ENCODE results near the gene ACSM6.
"Not testable (repeated sequence)": the region's sequence is repeated elsewhere in the genome, so short reads cannot be mapped to it uniquely, and the experiment has no call there.

The ACSM6 gene

DNA sequence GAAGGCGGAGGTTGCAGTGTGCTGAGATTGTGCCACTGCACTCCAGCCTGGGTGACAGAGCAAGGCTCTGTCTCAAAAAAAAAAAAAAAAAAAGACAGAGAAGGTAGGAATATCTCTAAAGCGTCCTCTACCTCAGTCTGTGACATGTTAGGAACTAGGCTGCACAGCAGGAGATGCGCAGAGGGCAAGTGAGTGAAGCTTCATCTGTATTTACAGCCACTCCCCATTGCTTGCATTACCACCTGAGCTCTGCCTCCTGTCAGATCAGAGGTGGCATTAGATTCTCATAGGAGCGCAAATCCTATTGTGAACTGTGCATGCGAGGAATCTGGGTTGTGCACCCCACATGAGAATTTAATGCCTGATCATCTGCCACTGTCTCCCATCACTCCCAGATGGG is 8.8 kb downstream of the ACSM6 start:
- H3K27me3 Mint-ChIP-seq = not testable (repeated sequence)

DNA sequence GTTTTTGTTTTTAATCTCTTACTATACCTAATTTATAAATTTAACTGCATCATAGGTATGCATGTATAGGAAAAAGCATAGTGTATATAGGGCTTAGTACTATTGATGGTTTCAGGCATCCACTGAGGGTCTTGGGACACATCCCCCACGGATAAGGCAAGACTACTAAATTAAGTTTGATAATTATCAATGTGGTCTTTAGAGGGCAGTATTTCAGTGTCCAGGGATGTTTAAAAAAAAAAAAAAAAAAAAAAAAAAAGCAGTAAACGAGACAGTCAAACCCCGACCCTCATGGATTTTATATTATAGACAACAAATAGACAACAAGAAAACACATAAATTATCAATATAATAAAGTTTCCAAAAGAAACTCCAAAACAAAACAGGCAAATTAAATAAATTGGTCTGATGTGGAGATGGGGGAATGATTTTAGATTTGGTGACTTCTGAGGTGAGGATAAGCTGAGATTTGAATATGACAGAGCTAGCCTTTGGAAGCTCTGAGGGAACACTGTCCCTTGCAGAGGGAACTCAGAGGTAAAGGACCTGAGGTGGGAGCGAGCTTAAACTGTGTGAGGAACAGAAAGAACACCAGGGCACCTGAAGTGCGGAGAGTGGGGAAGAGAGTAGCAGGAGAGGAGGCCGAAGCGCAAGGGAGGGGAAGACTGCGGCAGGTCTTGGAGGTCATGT is 14.8 kb downstream of the ACSM6 start:
- Mint-ChIP-seq H3K36me3 (peaks cover 11% of the 10 kb centered on the region), H3K27me3 (no peaks in the 10 kb centered on the region), H3K4me1 (no peaks in the 10 kb centered on the region), H3K9me3 (no peaks in the 10 kb centered on the region), H3K4me3 (no peak overlapping the region), H3K27ac (no peak overlapping the region)
- no peak for ATAC-seq

More for the DNA sequence above, 8.8 kb downstream of the ACSM6 start:
- H3K9me3 Mint-ChIP-seq, H3K4me1 Mint-ChIP-seq, H3K36me3 Mint-ChIP-seq, H3K4me3 Mint-ChIP-seq, ATAC-seq, H3K27ac Mint-ChIP-seq: not testable (repeated sequence)

DNA sequence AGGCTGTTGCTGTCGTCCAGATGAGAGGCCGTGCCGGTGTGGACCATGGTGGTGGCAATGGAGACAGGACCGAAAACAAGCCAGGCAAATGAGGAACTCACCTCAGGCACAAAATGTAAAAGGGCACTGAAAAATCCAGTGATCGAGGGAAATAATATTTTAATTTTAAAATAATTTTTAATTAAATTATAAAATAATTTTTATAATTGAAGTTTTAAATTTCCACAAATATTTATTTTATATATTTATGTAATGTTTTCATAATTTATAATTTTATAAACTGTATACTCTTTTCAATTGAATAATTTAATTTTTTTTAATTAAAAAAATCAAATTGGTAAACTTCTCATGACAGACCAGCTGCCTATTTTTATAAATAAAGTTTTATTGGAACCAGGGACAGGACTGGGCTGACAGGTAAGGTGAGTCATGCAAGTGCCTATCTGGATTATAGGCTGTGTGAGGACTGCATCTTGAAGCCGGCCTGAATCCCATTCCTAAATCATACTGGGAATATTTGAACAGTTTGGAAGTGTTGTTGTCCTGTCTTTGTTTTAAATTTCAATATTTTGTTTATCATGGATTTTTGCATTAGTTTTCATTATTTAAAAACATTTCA is 15.6 kb downstream of the ACSM6 start:
- H3K4me1 Mint-ChIP-seq = no peaks in the 10 kb centered on the region
- H3K27ac Mint-ChIP-seq = no peak overlapping the region
- H3K27me3 Mint-ChIP-seq = no peaks in the 10 kb centered on the region
- peaks cover 11% of the 10 kb centered on the region for H3K36me3 Mint-ChIP-seq
- H3K9me3 Mint-ChIP-seq = no peaks in the 10 kb centered on the region
- no peak overlapping the region for H3K4me3 Mint-ChIP-seq
- no peak for ATAC-seq

DNA sequence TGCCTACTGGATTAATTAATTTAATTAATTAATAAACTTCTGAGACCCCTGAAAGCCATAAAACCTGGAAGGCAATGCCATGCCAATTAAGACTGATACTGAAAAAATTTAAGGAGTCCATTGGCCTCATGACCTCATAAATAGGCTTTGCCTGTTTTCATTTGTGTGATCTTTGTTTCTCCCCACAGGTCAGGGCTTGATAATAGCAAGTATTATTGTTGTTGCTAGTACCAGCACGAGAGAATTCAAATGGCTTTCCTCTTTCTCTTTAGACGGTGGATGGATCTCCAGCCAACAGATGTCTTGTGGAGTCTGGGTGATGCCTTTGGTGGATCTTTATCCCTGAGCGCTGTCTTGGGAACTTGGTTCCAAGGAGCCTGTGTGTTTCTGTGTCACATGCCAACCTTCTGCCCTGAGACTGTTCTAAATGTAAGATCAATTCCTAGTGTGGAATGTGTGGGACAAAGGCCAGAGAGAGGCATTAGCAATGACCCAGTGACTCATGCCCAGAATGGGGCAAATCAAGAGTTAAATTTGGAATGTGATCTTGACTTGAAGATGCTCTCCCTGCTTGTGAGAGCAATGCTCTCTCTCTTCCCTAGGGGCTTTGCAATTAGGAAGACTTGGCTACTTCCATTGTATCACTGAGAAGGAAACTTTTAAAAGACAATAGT is 17.7 kb downstream of the ACSM6 start:
- ATAC-seq = no peak
- H3K9me3 Mint-ChIP-seq = peaks cover 4% of the 10 kb centered on the region
- no peak overlapping the region for H3K27ac Mint-ChIP-seq
- H3K27me3 Mint-ChIP-seq = no peaks in the 10 kb centered on the region
- H3K4me1 Mint-ChIP-seq = no peaks in the 10 kb centered on the region
- H3K4me3 Mint-ChIP-seq = no peak overlapping the region
- peaks cover 30% of the 10 kb centered on the region for H3K36me3 Mint-ChIP-seq

DNA sequence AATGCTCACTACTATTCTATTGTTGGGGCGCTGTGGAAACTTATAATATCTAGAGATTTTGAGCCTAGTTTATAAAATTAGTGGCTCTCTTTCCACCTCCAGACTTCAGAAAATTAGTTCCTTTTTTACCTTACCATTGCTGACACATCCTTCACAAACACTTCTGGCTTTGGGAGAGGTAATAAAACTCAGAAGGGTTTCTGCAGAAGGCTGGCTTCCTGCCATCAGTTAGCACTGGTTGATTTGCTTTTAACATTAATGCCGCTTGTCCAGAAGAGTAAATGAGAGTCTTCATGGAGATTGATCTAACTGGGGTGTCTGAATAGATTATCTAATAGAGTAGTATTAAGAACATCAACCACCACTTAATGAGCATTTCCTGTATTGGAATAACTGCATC is 20.3 kb downstream of the ACSM6 start:
- Mint-ChIP-seq H3K4me3 (no peak overlapping the region), H3K27ac (no peak overlapping the region), H3K36me3 (peaks cover 33% of the 10 kb centered on the region), H3K4me1 (no peaks in the 10 kb centered on the region), H3K9me3 (peaks cover 4% of the 10 kb centered on the region), H3K27me3 (no peaks in the 10 kb centered on the region)
- ATAC-seq = no peak

GRCh38 chr10:95214793-95215192 is 20.8 kb downstream of the ACSM6 start:
- Mint-ChIP-seq H3K4me3 (no peak overlapping the region), H3K36me3 (peaks cover 34% of the 10 kb centered on the region), H3K4me1 (no peaks in the 10 kb centered on the region), H3K27ac (no peak overlapping the region), H3K27me3 (no peaks in the 10 kb centered on the region), H3K9me3 (peaks cover 4% of the 10 kb centered on the region)
- no peak for ATAC-seq

GRCh38 chr10:95217476-95217875 is 23.4 kb downstream of the ACSM6 start:
- Mint-ChIP-seq H3K9me3 (peaks cover 4% of the 10 kb centered on the region), H3K4me1 (peaks cover 7% of the 10 kb centered on the region), H3K27ac (no peak overlapping the region), H3K27me3 (no peaks in the 10 kb centered on the region), H3K4me3 (no peak overlapping the region), H3K36me3 (peaks cover 48% of the 10 kb centered on the region)
- no peak for ATAC-seq

DNA sequence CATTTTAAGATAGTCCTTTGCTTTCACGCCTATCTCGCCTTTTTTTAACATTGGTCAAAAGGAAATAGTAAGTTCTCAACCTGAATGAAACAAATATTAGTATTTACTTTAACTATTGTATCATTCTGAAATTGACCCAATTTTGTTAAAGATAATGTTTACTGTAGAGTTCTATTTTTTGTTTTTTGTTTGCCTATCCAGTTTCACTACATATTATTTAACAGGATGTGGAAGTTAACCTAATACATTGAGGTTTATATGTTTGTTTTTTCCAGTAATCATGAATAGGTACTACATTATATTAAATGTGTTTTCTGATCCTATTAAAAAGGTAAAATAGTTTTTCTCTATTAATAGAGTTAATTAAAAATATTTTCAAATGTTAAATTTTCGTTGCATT is 26.5 kb downstream of the ACSM6 start:
- H3K27me3 Mint-ChIP-seq = no peaks in the 10 kb centered on the region
- no peak overlapping the region for H3K4me3 Mint-ChIP-seq
- no peak overlapping the region for H3K27ac Mint-ChIP-seq
- peaks cover 46% of the 10 kb centered on the region for H3K36me3 Mint-ChIP-seq
- ATAC-seq = no peak
- H3K9me3 Mint-ChIP-seq = peaks cover 4% of the 10 kb centered on the region
- peaks cover 7% of the 10 kb centered on the region for H3K4me1 Mint-ChIP-seq

DNA sequence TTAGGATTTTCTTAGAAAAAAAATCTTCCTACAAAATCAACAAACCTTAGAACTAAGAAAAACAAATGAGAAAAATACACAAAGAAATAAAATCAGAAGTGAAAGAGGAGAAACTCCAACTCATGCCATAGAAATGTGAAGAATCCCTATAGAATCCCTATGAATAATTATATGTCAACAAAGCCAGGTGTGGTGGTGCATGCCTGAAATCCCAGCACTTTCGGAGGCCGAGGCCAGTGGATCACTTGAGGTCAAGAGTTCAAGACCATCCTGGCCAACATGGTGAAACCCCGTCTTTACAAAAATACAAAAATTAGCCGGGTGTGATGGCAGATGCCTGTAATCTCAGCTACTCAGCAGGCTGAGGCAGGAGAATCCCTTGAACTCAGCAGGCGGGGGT is 27.1 kb downstream of the ACSM6 start:
- ATAC-seq = no peak
- Mint-ChIP-seq H3K4me1 (peaks cover 7% of the 10 kb centered on the region), H3K36me3 (peaks cover 48% of the 10 kb centered on the region), H3K4me3 (no peak overlapping the region), H3K9me3 (peaks cover 3% of the 10 kb centered on the region), H3K27ac (no peak overlapping the region), H3K27me3 (no peaks in the 10 kb centered on the region)

DNA sequence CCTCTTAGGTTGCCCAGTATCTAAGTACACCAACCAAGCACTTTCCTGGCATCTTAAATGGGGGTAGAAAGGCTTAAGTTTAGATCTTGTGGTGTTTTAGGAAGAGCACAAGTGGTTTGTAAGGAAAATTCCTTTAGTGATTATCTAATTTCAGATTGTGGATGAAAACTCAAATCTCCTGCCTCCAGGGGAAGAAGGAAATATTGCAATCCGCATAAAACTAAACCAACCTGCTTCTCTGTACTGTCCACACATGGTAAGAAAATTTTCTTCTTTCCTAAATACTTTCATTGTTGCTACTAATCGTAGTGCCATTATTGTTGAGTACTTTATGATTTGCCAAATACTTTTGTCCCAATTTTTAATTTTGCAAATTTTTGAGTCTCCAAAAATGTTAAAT is 31.1 kb downstream of the ACSM6 start:
- H3K36me3 Mint-ChIP-seq = peaks cover 35% of the 10 kb centered on the region
- no peaks in the 10 kb centered on the region for H3K27me3 Mint-ChIP-seq
- no peaks in the 10 kb centered on the region for H3K9me3 Mint-ChIP-seq
- no peak overlapping the region for H3K27ac Mint-ChIP-seq
- no peak for ATAC-seq
- H3K4me1 Mint-ChIP-seq = peaks cover 7% of the 10 kb centered on the region
- no peak overlapping the region for H3K4me3 Mint-ChIP-seq

DNA sequence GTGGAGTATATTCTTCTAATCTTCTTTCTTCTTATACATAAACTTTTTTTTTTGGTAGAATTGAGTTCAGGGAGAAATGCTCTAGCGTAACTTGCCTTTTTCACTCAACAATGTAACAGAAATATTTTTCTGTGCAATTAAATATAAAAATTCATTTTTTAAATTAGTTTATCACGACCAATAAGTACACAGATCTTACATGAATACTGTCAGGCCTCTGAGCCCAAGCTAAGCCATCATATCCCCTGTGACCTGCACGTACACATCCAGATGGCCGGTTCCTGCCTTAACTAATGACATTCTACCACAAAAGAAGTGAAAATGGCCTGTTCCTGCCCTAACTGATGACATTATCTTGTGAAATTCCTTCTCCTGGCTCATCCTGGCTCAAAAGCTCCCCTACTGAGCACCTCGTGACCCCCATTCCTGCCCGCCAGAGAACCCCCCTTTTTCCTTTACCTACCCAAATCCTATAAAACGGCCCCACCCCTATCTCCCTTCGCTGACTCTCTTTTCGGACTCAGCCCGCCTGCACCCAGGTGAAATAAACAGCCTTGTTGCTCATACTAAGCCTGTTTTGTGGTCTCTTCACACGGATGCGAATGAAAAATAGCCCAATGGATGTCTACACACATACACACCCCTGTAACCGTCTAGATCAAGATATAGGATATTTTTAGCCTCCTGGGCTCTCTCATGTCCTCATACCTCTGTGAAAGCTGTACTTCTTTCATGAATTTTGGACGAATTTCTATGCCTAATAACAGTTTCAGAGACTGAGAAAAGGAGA is 35.1 kb downstream of the ACSM6 start:
- not testable (repeated sequence) for H3K4me1 Mint-ChIP-seq, H3K27me3 Mint-ChIP-seq, H3K4me3 Mint-ChIP-seq, H3K9me3 Mint-ChIP-seq, H3K27ac Mint-ChIP-seq, ATAC-seq
- H3K36me3 Mint-ChIP-seq = peaks cover 26% of the 10 kb centered on the region

GRCh38 chr10:95229724-95230627 is 35.9 kb downstream of the ACSM6 start:
- H3K9me3 Mint-ChIP-seq = no peaks in the 10 kb centered on the region
- H3K36me3 Mint-ChIP-seq = peaks cover 28% of the 10 kb centered on the region
- peaks cover 11% of the 10 kb centered on the region for H3K4me1 Mint-ChIP-seq
- ATAC-seq = no peak
- peak overlapping the region; percentile 81 for H3K4me3 Mint-ChIP-seq
- no peaks in the 10 kb centered on the region for H3K27me3 Mint-ChIP-seq
- peak overlapping the region; percentile 89 for H3K27ac Mint-ChIP-seq

- Mint-ChIP-seq H3K36me3 (peaks cover 24% of the 10 kb centered on the region), H3K4me1 (peaks cover 18% of the 10 kb centered on the region), H3K27ac (peak overlapping the region; percentile 89), H3K4me3 (peak overlapping the region; percentile 81)
- H3K27me3 Mint-ChIP-seq, H3K9me3 Mint-ChIP-seq: not testable (repeated sequence)
- ATAC-seq = peak; percentile 87
Observed at GRCh38 chr10:95230677-95231586, 36.9 kb downstream of the ACSM6 start.
